Hepatocyte (in vitro differentiated cells): Measurements from ENCODE around the gene ZNF787. TPM values are rescaled to one million over a fixed set of nuclear protein-coding genes. Genes with fewer than 3 reads are reported as not detected.

Experiments
- DNase-seq: peaks from one replicate; pipeline ENCODE4 v3.0.0-alpha.2; 2016; ENCODE audit warnings: low spot score
- H2AFZ ChIP-seq: fragments of 200-600 bp; sonication (generic); 2 replicates; pipeline ENCODE4 v1.6.0; 2016; ENCODE audit warnings: antibody characterized with exemption, mild to moderate bottlenecking
- H3K27ac ChIP-seq: fragments of 200-600 bp; sonication (generic); 2 replicates; pipeline ENCODE4 v1.5.1; 2016; ENCODE audit warnings: mild to moderate bottlenecking
- H3K27me3 ChIP-seq: fragments of 200-600 bp; sonication (generic); 2 replicates; pipeline ENCODE4 v1.6.1; 2016
- H3K36me3 ChIP-seq: fragments of 200-600 bp; sonication (generic); replicated peaks from 2 replicates; pipeline ENCODE4 v1.5.1; 2016; ENCODE audit warnings: low read depth; ENCODE audit not compliant: insufficient read depth
- H3K4me1 ChIP-seq: fragments of 200-600 bp; sonication (generic); 2 replicates; pipeline ENCODE4 v1.5.1; 2016; ENCODE audit warnings: mild to moderate bottlenecking, moderate library complexity; ENCODE audit not compliant: insufficient read depth
- H3K4me2 ChIP-seq: fragments of 200-600 bp; sonication (generic); 2 replicates; pipeline ENCODE4 v1.6.0; 2016
- H3K4me3 ChIP-seq: fragments of 200-600 bp; sonication (generic); 2 replicates; pipeline ENCODE4 v1.5.1; 2016; ENCODE audit warnings: mild to moderate bottlenecking
- H3K79me2 ChIP-seq: fragments of 200-600 bp; sonication (generic); 2 replicates; pipeline ENCODE4 v1.6.0; 2017; ENCODE audit warnings: mild to moderate bottlenecking
- H3K9me2 ChIP-seq: fragments of 200-600 bp; sonication (generic); replicated peaks from 2 replicates; pipeline ENCODE4 v1.6.0; 2017; ENCODE audit warnings: mild to moderate bottlenecking; ENCODE audit not compliant: insufficient read depth
- H3K9me3 ChIP-seq: fragments of 200-600 bp; sonication (generic); 2 replicates; pipeline ENCODE4 v1.5.1; 2016; ENCODE audit warnings: low read depth, mild to moderate bottlenecking
- H4K20me1 ChIP-seq: fragments of 200-600 bp; sonication (generic); 2 replicates; pipeline ENCODE4 v1.6.0; 2016; ENCODE audit warnings: mild to moderate bottlenecking; ENCODE audit not compliant: insufficient read depth, poor library complexity, severe bottlenecking
- EZH2 ChIP-seq: fragments of 200-600 bp; sonication (generic); IDR thresholded peaks from 2 replicates; pipeline ENCODE4 v1.6.1; 2016; ENCODE audit warnings: antibody characterized with exemption, mild to moderate bottlenecking, borderline replicate concordance
- EZH2phosphoT487 ChIP-seq: fragments of 200-600 bp; sonication (generic); IDR thresholded peaks from one replicate; pipeline ENCODE4 v1.6.1; 2018; ENCODE audit warnings: antibody characterized with exemption, mild to moderate bottlenecking, low read depth, moderate library complexity; ENCODE audit not compliant: unreplicated experiment, severe bottlenecking
- WGBS: methylation state at CpG from one replicate; pipeline ENCODE4 v1.1.6; 2016; ENCODE audit warnings: low lambda C conversion rate; ENCODE audit errors: missing lambda C conversion rate; 5-methylcytosine and 5-hydroxymethylcytosine counted together
- polyA plus RNA-seq: library from polyadenylated mRNA; unstranded; fragments of >200 nt; fragmentation: Nextera tagmentation; extraction: Ambion mirVana; gene quantifications from 2 replicates; pipeline ENCODE4 v1.2.1, GENCODE V29; 2016
- total RNA-seq: library from RNA; depleted of rRNA; stranded (reverse); fragments of >200 nt; gene quantifications from 2 replicates; pipeline ENCODE4 v1.2.3, GENCODE V29; 2014
- TF ChIP-seq, protein P1 (sequence below): fragments of 200-600 bp; sonication (generic); IDR thresholded peaks from 2 replicates; pipeline ENCODE4 v1.5.1; 2016; ENCODE audit warnings: antibody characterized with exemption, mild to moderate bottlenecking; ENCODE audit not compliant: poor library complexity

The ZNF787 gene
- total and polyA plus RNA-seq, 2 experiments from 2014 or later = 23.5 to 24.9 TPM

DNA sequence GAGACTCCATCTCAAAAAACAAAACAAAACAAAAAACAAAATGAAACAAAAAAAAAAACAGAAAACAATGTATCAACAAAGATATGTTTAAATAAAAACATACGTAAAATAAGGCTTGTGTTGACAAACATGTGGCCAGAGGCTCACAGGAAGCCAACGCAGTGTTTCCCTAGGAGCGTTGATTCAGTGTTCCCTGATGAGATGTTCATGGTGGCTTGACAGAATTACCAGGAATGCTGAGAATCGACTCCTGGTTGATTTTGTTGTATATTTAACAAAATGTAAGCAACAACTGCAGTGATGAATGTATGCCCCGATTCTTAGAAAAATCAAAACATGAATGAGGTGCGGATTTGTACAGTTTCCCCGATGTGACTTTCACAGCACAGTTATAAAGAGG lies 8.9 kb upstream of the ZNF787 start:
- Histone ChIP-seq H3K4me3 (no peak overlapping the region), H3K36me3 (no peaks in the 10 kb centered on the region), H4K20me1 (no peaks in the 10 kb centered on the region), H3K27me3 (no peaks in the 10 kb centered on the region), H2AFZ (no peak overlapping the region), H3K79me2 (no peaks in the 10 kb centered on the region), H3K4me2 (no peak overlapping the region), H3K9me2 (no peaks in the 10 kb centered on the region), H3K4me1 (peaks cover 5% of the 10 kb centered on the region), H3K27ac (no peak overlapping the region), H3K9me3 (no peaks in the 10 kb centered on the region)
- TF ChIP-seq, protein P1, sequence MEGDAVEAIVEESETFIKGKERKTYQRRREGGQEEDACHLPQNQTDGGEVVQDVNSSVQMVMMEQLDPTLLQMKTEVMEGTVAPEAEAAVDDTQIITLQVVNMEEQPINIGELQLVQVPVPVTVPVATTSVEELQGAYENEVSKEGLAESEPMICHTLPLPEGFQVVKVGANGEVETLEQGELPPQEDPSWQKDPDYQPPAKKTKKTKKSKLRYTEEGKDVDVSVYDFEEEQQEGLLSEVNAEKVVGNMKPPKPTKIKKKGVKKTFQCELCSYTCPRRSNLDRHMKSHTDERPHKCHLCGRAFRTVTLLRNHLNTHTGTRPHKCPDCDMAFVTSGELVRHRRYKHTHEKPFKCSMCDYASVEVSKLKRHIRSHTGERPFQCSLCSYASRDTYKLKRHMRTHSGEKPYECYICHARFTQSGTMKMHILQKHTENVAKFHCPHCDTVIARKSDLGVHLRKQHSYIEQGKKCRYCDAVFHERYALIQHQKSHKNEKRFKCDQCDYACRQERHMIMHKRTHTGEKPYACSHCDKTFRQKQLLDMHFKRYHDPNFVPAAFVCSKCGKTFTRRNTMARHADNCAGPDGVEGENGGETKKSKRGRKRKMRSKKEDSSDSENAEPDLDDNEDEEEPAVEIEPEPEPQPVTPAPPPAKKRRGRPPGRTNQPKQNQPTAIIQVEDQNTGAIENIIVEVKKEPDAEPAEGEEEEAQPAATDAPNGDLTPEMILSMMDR = no peak
- no peak for TF ChIP-seq EZH2
- TF ChIP-seq EZH2phosphoT487 = no peak
- no peak for DNase-seq
- 86% methylated on average over 7 of the region's 7 CpGs for WGBS

DNA sequence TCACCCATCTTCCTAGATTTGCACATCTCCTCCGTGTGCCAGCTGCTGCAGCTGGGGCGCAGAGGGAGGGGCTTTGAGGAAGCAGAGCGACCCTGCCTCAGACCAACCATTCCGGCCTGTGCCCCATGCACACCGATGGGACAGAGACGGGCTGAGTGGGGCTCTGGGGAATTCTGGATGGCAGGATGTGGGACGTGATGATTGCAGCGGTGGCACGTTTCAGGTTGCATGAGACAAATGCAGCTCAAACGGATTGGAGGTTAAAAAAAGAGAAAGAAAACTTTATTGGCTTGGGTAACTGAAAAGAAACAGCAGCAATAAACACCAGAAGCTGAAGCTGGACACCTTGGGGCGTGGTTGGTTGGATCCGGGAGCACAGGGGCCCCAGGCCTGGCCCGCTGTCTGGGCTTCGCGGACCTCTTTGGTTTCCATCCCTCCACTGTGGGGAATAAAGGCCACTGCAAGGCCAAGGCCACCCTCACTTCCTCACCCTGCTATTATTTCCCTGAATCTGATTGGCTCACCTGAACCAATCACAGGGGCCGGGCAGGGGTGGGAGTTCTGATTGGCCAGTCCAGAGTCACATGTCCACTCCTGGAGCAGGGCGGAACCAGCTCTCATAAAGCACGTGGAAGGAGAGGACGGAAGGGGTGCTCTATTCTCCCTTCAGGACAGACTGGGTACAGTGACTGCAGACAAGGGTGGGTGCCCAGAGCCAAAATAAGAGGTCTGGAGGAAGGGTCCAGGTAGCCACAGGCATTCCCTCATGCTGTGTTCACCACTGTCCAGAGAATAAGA lies 6.1 kb upstream of the ZNF787 start:
- H3K9me3 ChIP-seq = no peaks in the 10 kb centered on the region
- H3K27ac ChIP-seq = no peak overlapping the region
- no peaks in the 10 kb centered on the region for H3K36me3 ChIP-seq
- no peaks in the 10 kb centered on the region for H3K9me2 ChIP-seq
- no peak overlapping the region for H3K4me2 ChIP-seq
- H3K4me1 ChIP-seq = no peaks in the 10 kb centered on the region
- DNase-seq = no peak
- no peak overlapping the region for H2AFZ ChIP-seq
- H3K27me3 ChIP-seq = no peaks in the 10 kb centered on the region
- no peak overlapping the region for H3K4me3 ChIP-seq
- no peak for TF ChIP-seq EZH2phosphoT487
- TF ChIP-seq, protein P1 = no peak
- no peak for TF ChIP-seq EZH2
- H4K20me1 ChIP-seq = no peaks in the 10 kb centered on the region
- H3K79me2 ChIP-seq = no peaks in the 10 kb centered on the region
- 92% methylated on average over 19 of the region's 19 CpGs for WGBS

DNA sequence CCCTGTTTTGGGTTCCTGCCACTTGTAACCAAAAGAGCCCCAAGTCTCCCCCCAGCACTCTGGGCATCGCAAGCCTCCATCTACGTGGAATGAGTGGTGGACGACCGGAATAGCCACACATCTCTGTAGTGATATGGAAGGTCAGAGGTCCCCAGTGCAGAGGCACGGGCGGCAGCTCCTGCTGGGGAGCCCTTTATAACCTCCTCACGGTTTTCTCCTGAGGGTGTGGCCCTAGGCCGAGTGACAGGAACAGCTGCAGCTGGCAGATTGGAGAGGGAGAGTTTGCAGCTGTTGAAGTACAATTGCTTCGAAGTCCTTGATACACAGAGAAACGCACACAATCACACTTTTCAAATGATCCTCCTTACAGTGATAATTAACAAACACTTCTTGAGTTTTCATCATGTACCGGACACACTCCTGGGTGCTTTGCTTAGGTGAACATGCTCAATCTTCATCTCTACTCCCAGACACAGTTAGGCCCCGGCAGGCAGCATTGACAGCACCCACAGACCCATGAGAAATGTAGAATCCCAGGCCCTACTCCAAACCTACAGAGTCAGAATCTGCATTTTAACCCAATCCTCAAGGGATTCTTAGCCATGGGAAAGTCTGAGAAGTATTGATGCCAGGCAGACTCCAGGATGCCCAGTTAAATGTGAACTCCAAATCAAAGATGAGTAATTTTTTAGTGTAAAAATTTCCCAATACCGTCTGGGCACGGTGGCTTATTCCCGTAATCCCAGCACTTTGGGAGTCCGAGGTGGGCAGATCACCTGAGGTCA lies 4.9 kb upstream of the ZNF787 start:
- Histone ChIP-seq H3K27me3 (no peaks in the 10 kb centered on the region), H2AFZ (no peak overlapping the region), H4K20me1 (no peaks in the 10 kb centered on the region), H3K9me2 (no peaks in the 10 kb centered on the region), H3K79me2 (no peaks in the 10 kb centered on the region), H3K4me2 (no peak overlapping the region), H3K9me3 (no peaks in the 10 kb centered on the region), H3K27ac (no peak overlapping the region), H3K36me3 (no peaks in the 10 kb centered on the region), H3K4me1 (no peaks in the 10 kb centered on the region), H3K4me3 (no peak overlapping the region)
- WGBS = 64% methylated on average over 16 of the region's 16 CpGs
- DNase-seq = no peak
- TF ChIP-seq, protein P1 = no peak
- no peak for TF ChIP-seq EZH2phosphoT487
- no peak for TF ChIP-seq EZH2
